GM13976 (cell line): ENCODE data around the gene IGSF9.
A peak's percentile ranks its signal among the peaks of the same experiment; 100 is the strongest.

Experiments used
- DNase-seq: peaks from one replicate; pipeline ENCODE4 v3.0.0; 2012; ENCODE audit warnings: low spot score
- CTCF ChIP-seq: IDR thresholded peaks from 2 replicates; pipeline ENCODE4 v1.5.1; 2012; ENCODE audit warnings: borderline replicate concordance, mild to moderate bottlenecking; ENCODE audit not compliant: insufficient read depth; ENCODE audit errors: extremely low read depth, missing control alignments, control extremely low read depth
- in situ Hi-C: fragments of 300-500 bp; cut with MboI; formaldehyde crosslinking; loops from one replicate; pipeline ENCODE4 v1.12.0; 2022; ENCODE audit warnings: low sequenced_read_pairs, mixed read lengths, inconsistent platforms; ENCODE audit not compliant: unreplicated experiment

Gene IGSF9

GRCh38 chr1:159934136-159935039, 11.0 kb downstream of the IGSF9 start:
- no peak for DNase-seq
- TF ChIP-seq CTCF, result no peak
- in situ Hi-C loops, result loop anchor here (10.0 kb wide), 1 partner anchor 70 kb away; no protein-coding TSS in a partner anchor

- DNase-seq, result no peak
- in situ Hi-C loops, result loop anchor here (10.0 kb wide), 1 partner anchor 71 kb away; no protein-coding TSS in a partner anchor
- no peak for TF ChIP-seq CTCF
Observed at GRCh38 chr1:159933347-159933746, 12.1 kb downstream of the IGSF9 start.

GRCh38 chr1:159932296-159933285, 12.8 kb downstream of the IGSF9 start:
- in situ Hi-C loops, result loop anchor here (10.0 kb wide), 1 partner anchor 72 kb away; no protein-coding TSS in a partner anchor
- DNase-seq, result peak; percentile 24

GRCh38 chr1:159931795-159932173, 13.6 kb downstream of the IGSF9 start:
- peak; percentile 26 for DNase-seq
- TF ChIP-seq CTCF, result no peak
- in situ Hi-C loops, result loop anchor here (10.0 kb wide), 1 partner anchor 73 kb away; no protein-coding TSS in a partner anchor

More at GRCh38 chr1:159932296-159933285, 12.8 kb downstream of the IGSF9 start:
- TF ChIP-seq CTCF, result no peak

GRCh38 chr1:159931101-159931794, 14.2 kb downstream of the IGSF9 start:
- DNase-seq, result no peak
- in situ Hi-C loops, result loop anchor here (10.0 kb wide), 1 partner anchor 74 kb away; no protein-coding TSS in a partner anchor
- no peak for TF ChIP-seq CTCF
